Effector CD8-positive, alpha-beta T cell (primary cell): ENCODE results near the gene PACRG.

Experiments
- DNase-seq: peaks from one replicate; lab custom pipeline; 2025; lab: John Stamatoyannopoulos, UW

Gene PACRG

GRCh38 chr6:163335056-163335455, 607.3 kb downstream of the PACRG start:
- no peak for DNase-seq

GRCh38 chr6:163335671-163336545, 608.1 kb downstream of the PACRG start:
- no peak for DNase-seq

GRCh38 chr6:163336961-163337360, 609.2 kb downstream of the PACRG start:
- no peak for DNase-seq

GRCh38 chr6:163337958-163338357, 610.2 kb downstream of the PACRG start:
- no peak for DNase-seq

GRCh38 chr6:163338671-163339405, 611.1 kb downstream of the PACRG start:
- no peak for DNase-seq

- DNase-seq: no peak
Observed at GRCh38 chr6:163339466-163339865, 611.7 kb downstream of the PACRG start.

- DNase-seq: no peak
Observed at GRCh38 chr6:163340201-163340887, 612.6 kb downstream of the PACRG start.

- no peak for DNase-seq
Observed at GRCh38 chr6:163341224-163342061, 613.7 kb downstream of the PACRG start.

- no peak for DNase-seq
Observed at GRCh38 chr6:163342571-163343539, 615.1 kb downstream of the PACRG start.

- no peak for DNase-seq
Observed at GRCh38 chr6:163343609-163344008, 615.8 kb downstream of the PACRG start.

GRCh38 chr6:163344411-163344810, 616.6 kb downstream of the PACRG start:
- DNase-seq: no peak

- DNase-seq: no peak
Observed at GRCh38 chr6:163345931-163346330, 618.2 kb downstream of the PACRG start.

- DNase-seq: no peak
Observed at GRCh38 chr6:163346497-163346961, 618.8 kb downstream of the PACRG start.

GRCh38 chr6:163347021-163347446, 619.3 kb downstream of the PACRG start:
- DNase-seq: no peak

GRCh38 chr6:163348789-163349680, 621.3 kb downstream of the PACRG start:
- DNase-seq: no peak

- no peak for DNase-seq
Observed at GRCh38 chr6:163349696-163350095, 621.9 kb downstream of the PACRG start.

- DNase-seq: no peak
Observed at GRCh38 chr6:163351013-163351412, 623.2 kb downstream of the PACRG start.

GRCh38 chr6:163352011-163352685, 624.4 kb downstream of the PACRG start:
- DNase-seq: no peak

- DNase-seq: no peak
Observed at GRCh38 chr6:163352966-163353365, 625.2 kb downstream of the PACRG start.
